ENCODE measurements around the gene DISC1. TPM values are rescaled to one million over a fixed set of nuclear protein-coding genes. Genes with fewer than 3 reads are reported as not detected.

Gene DISC1
- total and polyA plus RNA-seq, 2 donors (not counting 1 experiment from before 2014, with no cell fraction given), result 2.7 to 4.3 TPM

DNA sequence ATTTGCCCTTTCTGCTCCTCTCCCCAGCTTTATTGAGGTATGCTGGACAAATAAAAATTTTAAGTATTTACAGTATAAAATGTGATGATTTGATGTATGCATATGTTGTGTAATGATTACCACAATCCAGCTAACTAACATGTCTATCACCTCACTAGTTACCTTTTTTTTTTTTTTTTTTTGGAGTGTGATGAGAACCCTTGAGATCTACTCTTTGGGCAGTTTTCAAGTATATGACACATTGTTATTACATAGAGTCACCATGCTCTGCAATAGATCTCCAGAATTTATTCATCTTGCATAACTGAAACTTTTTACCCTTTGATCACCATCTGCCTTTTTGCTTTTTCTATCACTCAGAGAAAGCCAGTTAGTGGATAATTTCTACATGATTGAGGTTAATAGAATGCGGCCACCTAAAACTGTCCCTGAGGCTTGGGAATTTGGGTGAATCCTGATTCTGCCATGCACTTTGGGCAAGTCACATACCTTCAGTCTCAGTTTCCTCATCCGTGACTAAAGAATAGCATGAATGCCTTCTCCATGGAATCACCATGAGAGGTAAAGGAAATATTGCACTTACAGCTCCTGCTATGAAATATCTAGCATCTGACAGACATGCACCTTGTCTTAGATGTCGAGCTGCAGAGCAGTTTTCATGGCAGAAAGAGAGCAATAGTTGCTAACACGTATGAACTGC is 295.2 kb downstream of the DISC1 start:
- Histone ChIP-seq H3K4me1 (ENCODE audit: control insufficient read depth in 2 of 2, insufficient read depth in 2 of 2, low read length in 2 of 2) (peaks cover 23 to 28% of the 10 kb centered on the region in 2 donors), H3K27me3 (replicated peaks in 1 of 4; ENCODE audit: control extremely low read depth in 1 of 4, control insufficient read depth in 3 of 4, insufficient read depth in 4 of 4, low read length in 3 of 4) (no peaks in the 10 kb centered on the region), H3K36me3 (replicated peaks in 1 of 2; ENCODE audit: control extremely low read depth in 1 of 2, control insufficient read depth in 1 of 2, extremely low read depth in 1 of 2, insufficient read depth in 2 of 2, low read length in 1 of 2) (no peaks in the 10 kb centered on the region), H3K4me2 (replicated peaks; ENCODE audit: low read depth, low read length, poor library complexity, severe bottlenecking) (no peak overlapping the region), H4K20me1 (ENCODE audit: control insufficient read depth, insufficient read depth, low read length, poor library complexity, severe bottlenecking) (no peaks in the 10 kb centered on the region), H3K4me3 (ENCODE audit: control extremely low read depth in 1 of 5, extremely low read depth in 1 of 5, insufficient read depth in 1 of 5, low read depth in 2 of 5, low read length in 4 of 5) (no peak overlapping the region), H3K9me3 (ENCODE audit: control extremely low read depth in 1 of 3, control insufficient read depth in 2 of 3, insufficient read depth in 1 of 3, low read length in 2 of 3) (no peaks in the 10 kb centered on the region), H3K27ac (ENCODE audit: low read length in 2 of 2) (no peak overlapping the region), H2AFZ (ENCODE audit: insufficient read depth, low read depth, low read length, poor library complexity, severe bottlenecking) (no peak overlapping the region), H3K9ac (ENCODE audit: low read length) (no peak overlapping the region), H3K79me2 (ENCODE audit: control insufficient read depth, insufficient read depth, low read length) (no peaks in the 10 kb centered on the region)
- intact Hi-C loops (cut with micrococcal nuclease), result no loop called here
- POLR2A ChIA-PET, result no interaction called here
- no peak for DNase-seq
- WGBS (ENCODE audit: insufficient coverage), result 80% methylated on average over 1 of the region's 4 CpGs
- Mint-ChIP-seq H3K9me3 (ENCODE audit: insufficient read depth) (no peaks in the 10 kb centered on the region), H3K4me3 (no peak overlapping the region), H3K4me1 (peaks cover 31% of the 10 kb centered on the region), H3K27ac (no peak overlapping the region), H3K27me3 (no peaks in the 10 kb centered on the region)
- CTCF ChIA-PET, result no interaction called here
- ATAC-seq (ENCODE audit: low read depth), result no peak
- TF ChIP-seq EZH2 (IDR thresholded peaks at IDR 0.05; ENCODE audit: borderline replicate concordance, insufficient read depth, low read depth, low read length, poor library complexity, severe bottlenecking), result no peak
- TF ChIP-seq, protein P1, sequence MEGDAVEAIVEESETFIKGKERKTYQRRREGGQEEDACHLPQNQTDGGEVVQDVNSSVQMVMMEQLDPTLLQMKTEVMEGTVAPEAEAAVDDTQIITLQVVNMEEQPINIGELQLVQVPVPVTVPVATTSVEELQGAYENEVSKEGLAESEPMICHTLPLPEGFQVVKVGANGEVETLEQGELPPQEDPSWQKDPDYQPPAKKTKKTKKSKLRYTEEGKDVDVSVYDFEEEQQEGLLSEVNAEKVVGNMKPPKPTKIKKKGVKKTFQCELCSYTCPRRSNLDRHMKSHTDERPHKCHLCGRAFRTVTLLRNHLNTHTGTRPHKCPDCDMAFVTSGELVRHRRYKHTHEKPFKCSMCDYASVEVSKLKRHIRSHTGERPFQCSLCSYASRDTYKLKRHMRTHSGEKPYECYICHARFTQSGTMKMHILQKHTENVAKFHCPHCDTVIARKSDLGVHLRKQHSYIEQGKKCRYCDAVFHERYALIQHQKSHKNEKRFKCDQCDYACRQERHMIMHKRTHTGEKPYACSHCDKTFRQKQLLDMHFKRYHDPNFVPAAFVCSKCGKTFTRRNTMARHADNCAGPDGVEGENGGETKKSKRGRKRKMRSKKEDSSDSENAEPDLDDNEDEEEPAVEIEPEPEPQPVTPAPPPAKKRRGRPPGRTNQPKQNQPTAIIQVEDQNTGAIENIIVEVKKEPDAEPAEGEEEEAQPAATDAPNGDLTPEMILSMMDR (IDR thresholded peaks at IDR 0.05), result no peak

DNA sequence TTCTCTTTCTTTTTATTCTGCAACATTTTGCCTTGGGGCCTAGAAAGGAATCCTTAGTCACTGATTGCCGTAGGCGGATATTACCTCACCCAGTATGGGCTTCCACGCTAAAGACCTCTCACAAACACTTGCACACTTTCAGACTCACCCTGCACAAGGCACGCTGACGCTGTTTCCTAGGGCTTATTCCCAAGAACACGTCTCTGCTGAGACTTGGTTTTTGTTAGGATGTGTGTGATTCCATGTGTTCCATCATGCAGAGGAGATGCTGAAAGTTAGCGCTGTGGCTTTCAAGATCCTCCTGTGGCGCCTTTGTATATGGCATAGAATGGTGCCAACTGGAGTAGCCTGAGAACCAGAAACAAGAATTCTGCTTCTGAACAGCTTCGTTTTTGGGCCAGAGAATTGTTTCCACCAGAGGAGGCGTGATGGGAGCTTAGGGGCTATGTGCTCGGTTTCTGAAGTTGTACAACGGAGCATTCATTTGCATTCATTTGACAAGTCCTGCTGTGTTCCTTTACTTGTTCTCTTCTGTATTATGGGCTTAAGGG is 297.0 kb downstream of the DISC1 start:
- 91% methylated on average over 7 of the region's 12 CpGs for WGBS (ENCODE audit: insufficient coverage)
- ATAC-seq (ENCODE audit: low read depth), result no peak
- H3K36me3 ChIP-seq (replicated peaks in 1 of 2; ENCODE audit: control extremely low read depth in 1 of 2, control insufficient read depth in 1 of 2, extremely low read depth in 1 of 2, insufficient read depth in 2 of 2, low read length in 1 of 2), result no peaks in the 10 kb centered on the region
- no peak overlapping the region for H3K9ac ChIP-seq (ENCODE audit: low read length)
- no peak overlapping the region for H3K27ac Mint-ChIP-seq
- H3K4me2 ChIP-seq (replicated peaks; ENCODE audit: low read depth, low read length, poor library complexity, severe bottlenecking), result no peak overlapping the region
- no peaks in the 10 kb centered on the region for H3K27me3 ChIP-seq (replicated peaks in 1 of 4; ENCODE audit: control extremely low read depth in 1 of 4, control insufficient read depth in 3 of 4, insufficient read depth in 4 of 4, low read length in 3 of 4)
- H3K9me3 Mint-ChIP-seq (ENCODE audit: insufficient read depth), result no peaks in the 10 kb centered on the region
- H3K27me3 Mint-ChIP-seq, result no peaks in the 10 kb centered on the region
- no peaks in the 10 kb centered on the region for H3K79me2 ChIP-seq (ENCODE audit: control insufficient read depth, insufficient read depth, low read length)
- H3K27ac ChIP-seq (ENCODE audit: low read length in 2 of 2), result no peak overlapping the region
- TF ChIP-seq, protein P1 (IDR thresholded peaks at IDR 0.05), result no peak
- no peak for TF ChIP-seq EZH2 (IDR thresholded peaks at IDR 0.05; ENCODE audit: borderline replicate concordance, insufficient read depth, low read depth, low read length, poor library complexity, severe bottlenecking)
- intact Hi-C loops (cut with micrococcal nuclease), result no loop called here
- H3K4me3 Mint-ChIP-seq, result no peak overlapping the region
- no peaks in the 10 kb centered on the region for H3K9me3 ChIP-seq (ENCODE audit: control extremely low read depth in 1 of 3, control insufficient read depth in 2 of 3, insufficient read depth in 1 of 3, low read length in 2 of 3)
- no peak overlapping the region for H3K4me3 ChIP-seq (ENCODE audit: control extremely low read depth in 1 of 5, extremely low read depth in 1 of 5, insufficient read depth in 1 of 5, low read depth in 2 of 5, low read length in 4 of 5)
- ChIA-PET POLR2A (no interaction called here), CTCF (no interaction called here)
- H2AFZ ChIP-seq (ENCODE audit: insufficient read depth, low read depth, low read length, poor library complexity, severe bottlenecking), result no peak overlapping the region
- peaks cover 18 to 20% of the 10 kb centered on the region in 2 donors for H3K4me1 ChIP-seq (ENCODE audit: control insufficient read depth in 2 of 2, insufficient read depth in 2 of 2, low read length in 2 of 2)
- H3K4me1 Mint-ChIP-seq, result peaks cover 20% of the 10 kb centered on the region
- DNase-seq, result no peak
- H4K20me1 ChIP-seq (ENCODE audit: control insufficient read depth, insufficient read depth, low read length, poor library complexity, severe bottlenecking), result no peaks in the 10 kb centered on the region
